Motor neuron (in vitro differentiated cells): Measurements from ENCODE around the gene UBE2G1. TPM values are rescaled to one million over a fixed set of nuclear protein-coding genes. Genes with fewer than 3 reads are reported as not detected.
A peak's percentile ranks its signal among the peaks of the same experiment; 100 is the strongest.

Source experiments
- ATAC-seq, 8 experiments: fragments of 200-7000 bp; cut with Tn5 transposase; replicated peaks in 6 of 8; 2 replicates each; pipeline ENCODE4 v1.8.0; 2021; ENCODE audit warnings: mild to moderate bottlenecking in 8 of 8, moderate library complexity in 8 of 8
- H3K27ac ChIP-seq, 2 donors: fragments of 250-450 bp; sonication (Bioruptor Pico); 2 replicates each; pipeline ENCODE4 v1.9.0; 2021; ENCODE audit warnings: antibody characterized with exemption in 2 of 2, mild to moderate bottlenecking in 2 of 2, moderate library complexity in 1 of 2
- H3K4me1 ChIP-seq, 2 donors: fragments of 250-450 bp; sonication (Bioruptor Pico); replicated peaks in 1 of 2; 2 replicates each; pipeline ENCODE4 v1.6.1; 2021; ENCODE audit warnings: antibody characterized with exemption in 2 of 2, mild to moderate bottlenecking in 2 of 2, moderate library complexity in 1 of 2
- H3K4me3 ChIP-seq, 5 donors: fragments of 250-450 bp; sonication (Bioruptor Pico); 2 replicates each; pipeline ENCODE4 v1.9.0; 2021; ENCODE audit warnings: antibody characterized with exemption in 5 of 5, mild to moderate bottlenecking in 5 of 5, moderate library complexity in 4 of 5
- WGBS, 10 experiments: fragments of 450-650 bp; shearing (Covaris generic); methylation state at CpG; one replicate each; pipeline ENCODE4 v1.0.0; 2022; 5-methylcytosine and 5-hydroxymethylcytosine counted together
- in situ Hi-C, 9 experiments: fragments of 400-800 bp; cut with MboI; loops; one replicate each; pipeline ENCODE4 v1.15.0; 2021; ENCODE audit warnings: low sequenced_read_pairs in 9 of 9, low pct_unique_long_range_greater_than_20kb in 2 of 9; ENCODE audit not compliant: unreplicated experiment in 9 of 9
- total RNA-seq, 8 experiments: library from RNA; unstranded; fragments of 300-600 nt; gene quantifications; 2 replicates each; pipeline versions ENCODE4 v1.2.3 to v1.2.4, GENCODE V29; 2022

Gene UBE2G1
- total RNA-seq, 8 experiments from 2014 or later, result 22.2 to 43.2 (median 30.4) TPM

DNA sequence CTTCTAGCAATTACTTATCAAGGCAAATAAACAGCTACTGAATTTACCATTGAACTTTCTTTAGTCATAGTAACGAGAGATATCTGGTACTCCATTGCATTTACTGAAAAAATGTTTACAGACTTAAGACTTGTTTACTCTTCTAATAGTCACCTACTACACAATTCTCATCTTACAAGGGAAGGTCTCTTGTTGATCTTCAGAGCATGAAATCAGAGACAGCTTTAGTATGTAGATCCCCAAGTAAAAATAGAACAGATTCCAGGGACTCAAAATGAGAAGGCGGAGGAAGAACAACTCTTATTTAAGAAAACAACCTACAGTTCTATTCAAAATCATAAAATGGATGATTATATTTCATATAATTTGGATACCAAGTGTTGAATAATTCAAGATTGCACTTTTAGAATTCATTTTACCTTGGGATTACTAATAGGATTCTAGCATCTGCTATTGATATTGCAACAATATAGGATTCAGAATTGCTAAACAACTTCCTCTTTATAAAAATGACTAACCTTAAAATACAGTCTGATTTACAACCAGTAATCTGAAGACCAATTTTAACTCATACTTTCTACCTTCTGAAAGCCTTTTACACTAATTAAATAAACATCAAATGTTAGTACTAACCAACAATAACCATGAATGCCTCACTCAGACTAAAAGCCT, 20.8 kb downstream of the UBE2G1 start:
- peak in 3 of 8 experiments; percentile 53 to 77 (median 60) for ATAC-seq
- no peak overlapping the region for H3K4me3 ChIP-seq
- H3K27ac ChIP-seq, result no peak overlapping the region
- 21 to 100% (median 85%) methylated on average over 1 to 2 of the region's 2 CpGs for WGBS, 10 experiments
- H3K4me1 ChIP-seq, result no peaks in the 10 kb centered on the region
- in situ Hi-C loops, result no loop called here

DNA sequence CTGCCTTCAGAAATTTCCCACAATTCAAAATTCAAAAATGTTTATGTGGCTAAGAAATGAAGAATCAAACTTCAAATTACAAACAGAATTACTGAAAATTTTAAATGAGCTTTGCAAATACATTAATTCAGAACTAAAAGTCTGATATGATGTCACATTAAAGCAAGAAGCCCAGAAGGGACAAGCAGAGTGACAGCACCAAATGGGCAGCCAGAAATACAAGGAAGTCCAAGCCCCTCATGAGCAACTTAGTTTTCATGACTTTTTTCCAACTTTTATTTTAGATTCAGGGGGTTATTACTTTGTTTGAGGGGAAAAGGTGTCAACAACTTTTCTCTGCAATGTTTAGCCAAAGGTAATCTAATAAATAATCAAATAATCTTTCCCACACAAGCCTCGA, 21.5 kb downstream of the UBE2G1 start:
- ATAC-seq, result no peak
- WGBS, 10 experiments, result 14 to 100% (median 83%) methylated on average over 1 of the region's 1 CpG; no CpG with 5 or more reads in 1 of the 10 experiments
- H3K27ac ChIP-seq, result no peak overlapping the region
- in situ Hi-C loops, result no loop called here
- no peak overlapping the region for H3K4me3 ChIP-seq
- H3K4me1 ChIP-seq, result no peaks in the 10 kb centered on the region

DNA sequence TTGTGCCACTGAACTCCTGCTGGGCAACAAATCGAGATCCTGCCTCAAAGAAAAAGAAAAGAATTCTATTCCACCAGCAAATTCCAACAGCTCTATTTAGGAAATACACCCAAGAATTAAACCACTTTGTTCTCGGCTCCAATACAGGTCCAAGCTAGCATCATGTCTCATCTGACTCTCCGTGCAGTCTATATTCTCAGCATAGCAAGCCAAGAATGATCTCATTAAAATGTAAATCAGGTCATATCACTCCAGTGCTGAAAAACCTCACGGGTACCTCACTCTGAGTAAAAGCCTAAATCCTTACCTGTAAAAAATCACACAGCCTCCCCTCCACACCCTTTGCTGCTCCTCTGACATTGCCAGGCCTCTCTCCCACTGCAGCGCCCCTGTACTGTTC, 23.9 kb downstream of the UBE2G1 start:
- Histone ChIP-seq H3K27ac (no peak overlapping the region), H3K4me3 (no peak overlapping the region), H3K4me1 (no peaks in the 10 kb centered on the region)
- 33 to 100% (median 88%) methylated on average over 1 to 4 of the region's 5 CpGs for WGBS, 10 experiments
- in situ Hi-C loops, result no loop called here
- ATAC-seq, result peak in 1 of 8 experiments; percentile 22

DNA sequence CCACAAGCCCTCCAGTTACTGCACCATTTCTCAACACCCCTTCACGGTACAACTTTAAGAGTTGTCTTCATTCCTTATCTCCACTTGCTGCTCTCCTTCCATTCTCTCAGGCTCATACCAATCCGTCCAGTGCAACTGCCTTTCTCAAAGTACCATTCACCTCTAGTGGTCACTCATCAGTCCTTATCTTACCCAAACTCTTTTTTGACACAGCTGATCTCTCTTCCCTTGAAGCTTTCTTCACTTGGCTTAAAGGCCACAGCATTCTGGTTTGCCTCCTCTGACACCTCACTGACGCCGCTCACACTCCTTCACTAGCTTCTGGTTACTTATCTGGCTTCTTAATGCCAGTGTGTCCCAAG, 24.9 kb downstream of the UBE2G1 start:
- in situ Hi-C loops, result no loop called here
- 60 to 100% (median 90%) methylated on average over 1 to 4 of the region's 4 CpGs; no CpG with 5 or more reads in 1 of the 10 experiments for WGBS, 10 experiments
- Histone ChIP-seq H3K27ac (no peak overlapping the region), H3K4me1 (no peaks in the 10 kb centered on the region), H3K4me3 (no peak overlapping the region)
- ATAC-seq, result peak in 1 of 8 experiments; percentile 17

DNA sequence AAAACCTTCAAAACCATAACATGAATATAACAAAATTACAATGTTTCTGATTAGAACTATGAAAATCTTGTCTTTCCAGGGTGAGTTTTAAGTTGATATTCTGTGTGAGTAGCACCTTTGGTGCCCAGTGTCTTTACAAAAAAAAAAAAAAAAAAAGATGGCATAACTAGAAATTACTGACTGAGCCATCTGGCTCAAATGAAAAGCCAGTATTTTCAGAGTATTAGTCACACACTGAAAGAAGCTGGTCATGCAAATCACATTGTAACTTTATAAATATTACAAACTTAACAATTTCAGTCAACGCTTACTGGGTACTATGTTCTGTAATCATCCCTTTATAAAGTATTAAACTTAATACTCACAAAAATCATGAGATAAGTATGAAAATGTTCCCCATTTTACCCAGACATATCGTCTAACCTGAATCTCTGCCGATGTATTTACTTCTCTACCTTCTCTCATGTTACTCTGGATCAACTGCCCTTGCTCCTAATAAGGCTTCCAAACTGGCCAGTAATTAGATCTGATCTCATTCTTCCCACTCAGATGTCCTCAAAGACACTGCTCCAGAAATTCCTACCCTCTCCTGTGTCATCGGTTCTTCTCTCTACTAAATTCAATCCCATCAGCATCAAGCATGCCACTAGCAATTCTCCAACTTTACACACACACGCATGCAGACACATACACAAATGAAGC, 25.4 kb downstream of the UBE2G1 start:
- 15 to 97% (median 71%) methylated on average over 2 to 5 of the region's 5 CpGs for WGBS, 10 experiments
- peak in 2 of 8 experiments; percentile 27 to 58 for ATAC-seq
- Histone ChIP-seq H3K4me3 (no peak overlapping the region), H3K27ac (no peak overlapping the region), H3K4me1 (no peaks in the 10 kb centered on the region)
- in situ Hi-C loops, result no loop called here

DNA sequence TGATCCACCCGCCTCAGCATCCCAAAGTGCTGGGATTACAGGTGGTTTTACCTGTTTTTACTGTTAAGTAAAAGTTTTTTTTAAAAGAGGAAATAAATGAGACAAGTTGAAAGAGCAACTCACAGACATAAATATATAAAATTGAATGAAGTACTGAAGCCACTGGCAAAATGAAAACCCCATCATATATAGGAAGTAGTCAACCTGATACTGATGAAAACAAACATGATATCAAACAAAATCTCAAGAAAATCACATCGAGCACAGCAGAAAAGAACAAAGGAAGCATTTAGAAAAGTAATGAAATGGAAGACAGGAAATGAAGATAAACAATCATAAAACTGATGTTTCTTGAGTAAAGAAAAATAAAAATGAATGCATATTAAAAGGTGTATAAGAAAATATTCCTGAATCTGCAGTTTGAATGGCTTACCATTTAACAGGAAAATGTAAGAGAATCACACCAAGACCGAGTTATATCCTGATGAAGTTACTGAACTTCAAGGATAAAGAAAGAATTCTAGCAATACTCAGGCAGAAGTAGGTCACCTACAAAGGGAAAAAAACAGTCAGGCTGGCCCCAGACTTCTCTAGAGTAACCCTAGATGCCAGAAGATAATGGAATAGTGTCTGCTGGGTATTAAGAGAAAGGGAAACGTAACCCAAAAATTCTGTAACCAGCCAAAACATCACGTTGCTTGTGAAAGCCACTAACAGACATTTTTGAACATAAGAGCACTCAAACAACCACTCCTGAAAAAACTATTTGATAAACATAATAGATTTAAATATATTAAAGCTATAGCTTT, 31.5 kb downstream of the UBE2G1 start:
- no peak overlapping the region for H3K4me3 ChIP-seq
- in situ Hi-C loops, result no loop called here
- H3K4me1 ChIP-seq, result peaks cover 0 to 4% of the 10 kb centered on the region in 2 donors
- no peak overlapping the region for H3K27ac ChIP-seq
- WGBS, 10 experiments, result 48 to 93% (median 76%) methylated on average over 1 to 5 of the region's 5 CpGs
- ATAC-seq, result no peak

DNA sequence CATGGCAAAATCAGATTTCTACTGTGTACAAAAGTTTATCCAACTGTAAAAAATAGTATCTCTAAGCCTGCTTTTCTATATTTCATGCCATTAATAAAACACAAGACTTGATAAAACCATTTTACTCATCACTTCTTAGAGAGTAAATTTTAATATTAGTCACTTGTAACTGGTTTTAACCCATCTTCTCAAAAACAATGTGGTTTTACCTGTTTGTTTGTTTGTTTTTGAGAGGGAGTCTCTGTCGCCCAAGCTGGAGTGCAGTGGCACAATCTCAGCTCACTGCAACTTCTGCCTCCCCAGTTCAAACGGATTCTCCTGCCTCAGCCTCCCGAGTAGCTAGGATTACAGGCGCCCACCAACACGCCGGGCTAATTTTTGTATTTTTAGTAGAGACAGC, 32.1 kb downstream of the UBE2G1 start:
- in situ Hi-C loops, result no loop called here
- Histone ChIP-seq H3K4me3 (no peak overlapping the region), H3K4me1 (peaks cover 0 to 4% of the 10 kb centered on the region in 2 donors), H3K27ac (no peak overlapping the region)
- WGBS, 10 experiments, result 80 to 95% (median 91%) methylated on average over 1 to 6 of the region's 6 CpGs; no CpG with 5 or more reads in 4 of the 10 experiments
- ATAC-seq, result no peak

DNA sequence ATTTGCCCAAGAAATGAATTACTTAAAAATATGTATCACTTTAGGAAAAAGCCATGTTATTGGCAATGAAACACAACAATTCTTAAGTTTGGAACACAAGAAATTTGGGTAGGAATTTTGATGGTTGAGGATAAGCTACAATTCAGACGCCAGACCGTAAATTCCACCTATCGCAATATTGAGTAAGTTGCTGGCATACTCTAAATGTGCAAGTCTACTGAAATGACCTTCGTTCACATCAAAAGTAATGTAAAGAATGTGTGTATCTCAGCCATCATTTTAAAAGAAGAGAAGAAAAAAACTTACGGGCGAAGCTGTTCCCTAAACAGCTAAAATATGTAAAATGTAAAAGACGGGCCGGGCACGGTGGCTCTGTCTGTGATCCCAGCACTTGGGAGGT, 33.4 kb downstream of the UBE2G1 start:
- ATAC-seq, result no peak
- Histone ChIP-seq H3K4me1 (peaks cover 0 to 4% of the 10 kb centered on the region in 2 donors), H3K27ac (no peak overlapping the region), H3K4me3 (no peak overlapping the region)
- WGBS, 10 experiments, result 67 to 97% (median 90%) methylated on average over 3 to 9 of the region's 9 CpGs
- in situ Hi-C loops, result no loop called here

DNA sequence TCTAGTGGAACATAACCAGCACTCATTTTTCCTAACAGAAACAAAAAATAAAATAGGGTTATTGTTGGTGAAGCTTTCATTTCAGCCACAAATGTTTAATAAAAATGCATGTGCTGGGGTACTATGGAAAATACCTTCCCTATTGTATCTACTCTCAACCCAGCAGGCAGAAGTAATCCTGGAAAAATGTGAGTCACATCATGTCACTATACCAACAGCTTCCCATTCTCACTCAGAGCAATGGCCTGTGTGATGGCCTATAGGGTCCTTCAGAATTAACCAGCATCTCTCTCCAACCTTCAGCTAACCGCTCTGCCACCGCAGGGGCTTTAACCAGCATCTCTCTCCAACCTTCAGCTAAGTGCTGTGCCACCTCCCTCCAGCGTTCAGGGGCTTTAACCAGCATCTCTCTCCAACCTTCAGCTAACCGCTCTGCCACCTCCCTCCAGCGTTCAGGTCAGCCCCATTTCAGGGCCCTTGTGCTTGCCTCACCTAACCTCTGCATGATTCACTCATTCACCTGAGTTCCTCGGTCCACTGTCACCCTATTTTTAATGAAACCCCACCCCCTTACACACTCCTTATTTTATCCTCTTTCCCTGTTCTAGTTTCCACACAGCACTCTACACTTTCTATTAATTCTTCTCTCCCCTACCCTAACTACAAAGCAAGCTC, 34.0 kb downstream of the UBE2G1 start:
- 52 to 100% (median 83%) methylated on average over 1 to 6 of the region's 6 CpGs for WGBS, 10 experiments
- ATAC-seq, result peak in 5 of 8 experiments; percentile 30 to 77 (median 46)

DNA sequence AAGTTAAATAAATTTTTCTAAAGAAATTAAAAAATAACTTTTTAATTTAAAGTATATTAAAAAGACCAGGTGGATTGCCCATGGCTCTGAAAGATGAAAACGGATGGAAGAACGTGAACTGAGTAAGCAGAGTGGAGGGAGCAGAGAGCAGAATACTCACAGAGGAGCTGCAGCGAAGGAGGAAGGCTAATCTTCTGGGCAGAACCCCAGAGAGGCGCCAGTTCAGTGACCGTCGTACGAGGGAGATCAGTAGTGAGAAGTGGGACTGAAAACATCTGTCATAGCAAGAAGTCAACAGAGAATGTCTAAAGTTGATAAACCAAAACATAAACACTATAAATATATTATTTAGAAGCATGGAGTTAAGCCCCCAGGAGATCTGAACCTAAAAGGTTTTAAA, 34.9 kb downstream of the UBE2G1 start:
- ATAC-seq, result no peak
- WGBS, 10 experiments, result 57 to 98% (median 84%) methylated on average over 2 to 7 of the region's 7 CpGs; no CpG with 5 or more reads in 2 of the 10 experiments
- Histone ChIP-seq H3K4me1 (peaks cover 0 to 4% of the 10 kb centered on the region in 2 donors), H3K4me3 (no peak overlapping the region), H3K27ac (no peak overlapping the region)
- in situ Hi-C loops, result no loop called here

More for the DNA sequence above, 34.0 kb downstream of the UBE2G1 start:
- in situ Hi-C loops, result no loop called here
- Histone ChIP-seq H3K4me1 (peaks cover 0 to 4% of the 10 kb centered on the region in 2 donors), H3K4me3 (no peak overlapping the region), H3K27ac (no peak overlapping the region)

DNA sequence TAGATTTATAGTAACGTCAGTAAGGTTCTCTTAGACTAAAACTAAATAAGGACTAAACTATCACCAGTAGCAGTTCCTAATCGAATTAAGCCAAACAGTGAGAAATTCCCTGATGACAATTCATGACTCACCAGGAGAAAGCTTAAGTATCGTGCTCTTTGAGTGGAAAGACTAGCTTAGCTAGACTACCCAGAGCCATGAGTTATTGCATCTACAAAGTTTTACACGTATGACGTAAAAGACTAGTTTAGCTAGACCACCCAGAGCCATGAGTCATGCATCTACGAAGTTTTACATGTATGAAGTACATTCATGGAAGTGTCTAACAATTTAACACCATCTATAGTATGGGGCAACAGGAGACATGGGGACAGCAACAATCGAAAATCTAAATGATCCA, 36.6 kb downstream of the UBE2G1 start:
- H3K4me3 ChIP-seq, result no peak overlapping the region
- H3K4me1 ChIP-seq, result peaks cover 0 to 4% of the 10 kb centered on the region in 2 donors
- in situ Hi-C loops, result no loop called here
- 2 to 100% (median 67%) methylated on average over 1 to 7 of the region's 7 CpGs for WGBS, 10 experiments
- no peak overlapping the region for H3K27ac ChIP-seq
- peak in 4 of 8 experiments; percentile 27 to 66 (median 66) for ATAC-seq

DNA sequence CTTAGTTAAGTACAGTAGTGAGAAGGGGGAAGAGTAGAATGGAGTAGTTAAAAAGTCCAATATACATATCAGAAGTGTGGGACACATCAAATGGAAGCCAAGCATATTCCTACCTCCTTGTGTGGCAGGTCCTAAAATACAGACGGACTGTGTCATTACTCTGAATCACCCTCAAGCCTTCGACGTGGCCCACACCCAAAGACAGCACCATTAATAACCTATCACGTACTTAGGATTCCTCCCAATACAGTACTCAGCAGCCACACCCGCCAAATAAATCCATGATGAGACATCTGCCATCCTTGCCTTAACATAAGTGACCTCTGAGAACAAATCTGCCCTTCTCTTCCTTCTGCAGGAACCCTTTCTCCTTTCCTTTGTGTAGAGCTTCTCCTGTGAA, 38.9 kb downstream of the UBE2G1 start:
- H3K27ac ChIP-seq, result no peak overlapping the region
- peak in 3 of 8 experiments; percentile 89 to 99 (median 97) for ATAC-seq
- H3K4me3 ChIP-seq, result no peak overlapping the region
- WGBS, 10 experiments, result 0 to 100% (median 89%) methylated on average over 1 to 5 of the region's 5 CpGs; no CpG with 5 or more reads in 3 of the 10 experiments
- in situ Hi-C loops, result no loop called here
- peaks cover 0 to 4% of the 10 kb centered on the region in 2 donors for H3K4me1 ChIP-seq
